K562 (cell line): Measurements from ENCODE around the gene LYPD4. TPM values are rescaled to one million over a fixed set of nuclear protein-coding genes. Genes with fewer than 3 reads are reported as not detected.

Source experiments
- ETV1 ChIP-seq: fragments of 450-650 bp; conservative IDR thresholded peaks from 2 replicates; pipeline ENCODE4 v1.6.1; 2016; ENCODE audit warnings: missing genetic modification characterization, control low read depth, low read depth, missing compliant biosample characterization
- GABPB1 ChIP-seq: sonication (generic); formaldehyde crosslinking; IDR thresholded peaks from 2 replicates; pipeline ENCODE4 v1.8.0; 2022; ENCODE audit warnings: mild to moderate bottlenecking, missing genetic modification reagents
- MCM3 ChIP-seq: fragments of 450-650 bp; IDR thresholded peaks from 2 replicates; pipeline ENCODE4 v1.6.1; 2016
- NR2C1 ChIP-seq, 2 experiments: fragments of 450-650 bp; IDR thresholded peaks; 2 replicates each; pipeline ENCODE4 v1.6.1; 2017; ENCODE audit warnings: mild to moderate bottlenecking in 2 of 2, antibody characterized with exemption in 1 of 2, inconsistent platforms in 1 of 2, missing compliant biosample characterization in 1 of 2, missing genetic modification characterization in 1 of 2
- NR2C2 ChIP-seq, 2 experiments: fragments of 200-800 bp in 1 of 2; sonication (Bioruptor generic) in 1 of 2; sonication (generic) in 1 of 2; formaldehyde crosslinking in 1 of 2; IDR thresholded peaks; 2 replicates each; pipeline versions ENCODE4 v1.6.1 to v1.8.0; 2016 to 2022; ENCODE audit warnings: mild to moderate bottlenecking in 1 of 2, missing compliant biosample characterization in 1 of 2, missing genetic modification characterization in 1 of 2, missing genetic modification reagents in 1 of 2
- PHF20 ChIP-seq: fragments of 450-650 bp; IDR thresholded peaks from 2 replicates; pipeline ENCODE4 v1.6.1; 2018; ENCODE audit not compliant: partially characterized antibody
- PHF21A ChIP-seq: fragments of 450-650 bp; IDR thresholded peaks from 2 replicates; pipeline ENCODE4 v1.6.1; 2017; ENCODE audit warnings: low read depth, borderline replicate concordance
- PYGO2 ChIP-seq: fragments of 450-650 bp; IDR thresholded peaks from 2 replicates; pipeline ENCODE4 v1.6.1; 2016; ENCODE audit warnings: mild to moderate bottlenecking, missing genetic modification characterization, moderate library complexity, missing compliant biosample characterization
- RAD51 ChIP-seq: fragments of 450-650 bp; IDR thresholded peaks from 2 replicates; pipeline ENCODE4 v1.7.1; 2016; ENCODE audit warnings: low read depth, mild to moderate bottlenecking, borderline replicate concordance
- RUNX1 ChIP-seq: sonication (generic); IDR thresholded peaks from 2 replicates; pipeline ENCODE4 v1.6.1; 2016; ENCODE audit warnings: antibody characterized with exemption, low read depth
- THRB ChIP-seq: fragments of 450-650 bp; formaldehyde crosslinking; conservative IDR thresholded peaks from 2 replicates; pipeline ENCODE4 v1.4.0; 2022; ENCODE audit warnings: mild to moderate bottlenecking, missing genetic modification characterization
- ZC3H8 ChIP-seq: fragments of 450-650 bp; IDR thresholded peaks from 2 replicates; pipeline ENCODE4 v1.6.1; 2017
- ZNF3 ChIP-seq: fragments of 250-450 bp; sonication (Bioruptor Pico); IDR thresholded peaks from 2 replicates; pipeline ENCODE4 v1.5.0; 2021; ENCODE audit warnings: mild to moderate bottlenecking, moderate library complexity
- ZNF445 ChIP-seq: fragments of 250-450 bp; sonication (Bioruptor Pico); IDR thresholded peaks from 2 replicates; pipeline ENCODE4 v1.4.0; 2020; ENCODE audit warnings: low read depth, mild to moderate bottlenecking, moderate library complexity
- polyA plus RNA-seq, 8 experiments: library from polyadenylated mRNA; depleted of rRNA in 4 of 8; stranded (reverse) in 5 of 8; unstranded in 3 of 8; fragments of >200 nt; fragmentation: Nextera tagmentation in 2 of 8; fragmentation: Illumina TruSeq in 1 of 8; extraction: Ambion mirVana in 2 of 8; extraction: Trizol in 1 of 8; gene quantifications; 2 replicates each; pipeline versions ENCODE4 v1.2.1 to v1.2.3, GENCODE V29; 2011 to 2014; ENCODE audit warnings: inconsistent platforms in 1 of 8, missing spikeins in 1 of 8
- total RNA-seq, 7 experiments: library from RNA; depleted of rRNA in 6 of 7; stranded (reverse); fragments of >200 nt in 6 of 7; fragmentation: Illumina TruSeq in 2 of 7; extraction: Trizol in 2 of 7; gene quantifications; 2 replicates each; pipeline versions ENCODE4 v1.2.1 to v1.2.3, GENCODE V29; 2011 to 2021; ENCODE audit warnings: low replicate concordance in 1 of 7

Gene LYPD4
- total and polyA plus RNA-seq, 9 of the 15 experiments (the other 6 are each of a cell fraction or from before 2014, with no cell fraction given) = 0.11 TPM; not detected in 8

GRCh38 chr19:41893899-41894298 lies 49.4 kb upstream of the LYPD4 start (continued):
- TF ChIP-seq THRB (CRISPR knock-in tag) (peak; percentile 63; the same call in 1 of the 2 replicates), RUNX1 (no peak), MCM3 (peak; percentile 83; the same call in 1 of the 2 replicates), PHF21A (0 out of 2 replicates have a peak, but pooled peaks have one; percentile 22), NR2C2 (CRISPR knock-in tag; IDR thresholded peaks at IDR 0.05) (peak; percentile 63; the same call in 1 of the 2 replicates), NR2C2 (tag; IDR thresholded peaks at IDR 0.05) (no peak), ZC3H8 (0 out of 2 replicates have a peak, but pooled peaks have one; percentile 48), NR2C1 (IDR thresholded peaks at IDR 0.05) (peak; percentile 89), NR2C1 (tag; IDR thresholded peaks at IDR 0.05) (peak; percentile 77), PHF20 (peak; percentile 19), GABPB1 (CRISPR knock-in tag) (peak; percentile 73; the same call in 1 of the 2 replicates), ZNF445 (CRISPR knock-in tag) (no peak), PYGO2 (tag) (no peak), ETV1 (0 out of 2 replicates have a peak, but pooled peaks have one; percentile 28), ZNF3 (no peak), RAD51 (no peak)
